ENCODE data around the gene GNB1L.

DNA sequence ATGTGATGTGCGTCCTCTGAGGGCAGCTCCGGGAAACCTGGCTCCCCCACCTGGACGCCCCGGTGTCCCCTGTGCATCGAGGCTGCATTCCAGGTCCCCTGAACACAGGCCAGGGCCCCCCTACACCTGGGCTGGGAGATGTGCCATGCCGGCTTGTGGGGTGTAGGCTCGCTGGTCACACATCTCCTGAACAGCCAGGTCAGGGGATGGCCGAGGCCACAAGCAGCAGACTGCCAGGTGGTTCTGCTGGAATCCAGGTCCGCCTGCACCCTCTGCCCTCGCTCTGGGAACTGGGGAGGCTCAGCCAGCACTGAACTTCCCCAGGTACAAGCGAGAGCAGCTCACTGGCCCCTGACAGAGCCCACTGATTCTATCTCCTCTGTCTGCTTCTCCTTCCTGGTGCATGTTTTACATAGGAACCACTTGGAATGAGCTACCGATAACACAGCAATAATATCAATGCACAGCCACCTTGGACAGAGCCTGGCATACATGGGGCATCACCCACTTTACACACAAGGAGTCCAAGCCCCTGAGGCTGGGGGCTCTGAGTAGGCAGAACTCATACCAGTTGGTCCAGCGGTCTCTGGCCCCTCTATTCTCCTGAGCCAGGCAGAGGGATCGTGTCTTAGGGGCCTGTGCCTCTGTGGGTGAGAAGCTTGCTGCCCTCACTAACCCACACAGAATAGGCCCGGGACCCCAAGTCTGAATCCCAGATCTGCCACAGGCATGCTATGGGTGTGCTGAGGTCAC is 47.3 kb downstream of the GNB1L start:
- no peak for TF ChIP-seq EZH2phosphoT487 (IDR thresholded peaks at IDR 0.05; ENCODE audit: insufficient read depth, low read depth)
- no peak for TF ChIP-seq EZH2 (IDR thresholded peaks at IDR 0.05; ENCODE audit: insufficient read depth, poor library complexity, severe bottlenecking)

All from GM23248 (cell line).